GM23338 (cell line): Measurements from ENCODE around the gene AMDHD1. TPM values are rescaled to one million over a fixed set of nuclear protein-coding genes. Genes with fewer than 3 reads are reported as not detected.

Experiments used
- ATAC-seq: fragments of 200-7000 bp; cut with Tn5 transposase; 3 replicates; pipeline ENCODE4 v1.9.1; 2020
- DNase-seq: peaks from one replicate; pipeline ENCODE4 v3.0.0-alpha.2; 2015; ENCODE audit warnings: low spot score
- H2AFZ ChIP-seq: fragments of 200-600 bp; sonication (generic); 2 replicates; pipeline ENCODE4 v1.8.0; 2016; ENCODE audit warnings: antibody characterized with exemption, mild to moderate bottlenecking, moderate library complexity
- H3F3A ChIP-seq: fragments of 200-600 bp; sonication (generic); replicated peaks from 2 replicates; pipeline ENCODE4 v1.8.0; 2017; ENCODE audit warnings: antibody characterized with exemption, mixed run types, low read depth
- H3K27ac ChIP-seq: fragments of 200-600 bp; sonication (generic); 2 replicates; pipeline ENCODE4 v1.6.1; 2016; ENCODE audit warnings: low read depth
- H3K27me3 ChIP-seq: fragments of 200-600 bp; sonication (generic); 2 replicates; pipeline ENCODE4 v1.8.0; 2016; ENCODE audit warnings: mild to moderate bottlenecking, mixed run types, moderate library complexity; ENCODE audit not compliant: insufficient read depth
- H3K36me3 ChIP-seq: fragments of 200-600 bp; sonication (generic); 2 replicates; pipeline ENCODE4 v1.8.0; 2016; ENCODE audit warnings: mild to moderate bottlenecking; ENCODE audit not compliant: insufficient read depth
- H3K4me1 ChIP-seq: fragments of 200-600 bp; sonication (generic); 2 replicates; pipeline ENCODE4 v1.8.0; 2016; ENCODE audit warnings: mild to moderate bottlenecking, moderate library complexity; ENCODE audit not compliant: insufficient read depth
- H3K4me2 ChIP-seq: fragments of 200-600 bp; sonication (generic); 2 replicates; pipeline ENCODE4 v1.7.1; 2017; ENCODE audit warnings: mixed run types
- H3K4me3 ChIP-seq: fragments of 200-600 bp; sonication (generic); 2 replicates; pipeline ENCODE4 v1.6.1; 2016; ENCODE audit warnings: mixed run types
- H3K79me2 ChIP-seq: fragments of 200-600 bp; sonication (generic); replicated peaks from 2 replicates; pipeline ENCODE4 v1.8.0; 2017; ENCODE audit warnings: mild to moderate bottlenecking; ENCODE audit not compliant: insufficient read depth
- H3K9me2 ChIP-seq: fragments of 200-600 bp; sonication (generic); 2 replicates; pipeline ENCODE4 v1.8.0; 2017; ENCODE audit not compliant: insufficient read depth
- H4K20me1 ChIP-seq: fragments of 200-600 bp; sonication (generic); replicated peaks from 2 replicates; pipeline ENCODE4 v1.8.0; 2017; ENCODE audit warnings: mild to moderate bottlenecking; ENCODE audit not compliant: insufficient read depth
- H3K27ac Mint-ChIP-seq: 2 replicates; pipeline ENCODE4 v1.8.0; 2020; ENCODE audit warnings: inconsistent platforms, mild to moderate bottlenecking, moderate library complexity, mixed read lengths
- H3K27me3 Mint-ChIP-seq: 3 replicates; pipeline ENCODE4 v1.8.0; 2022; ENCODE audit warnings: low read depth, mild to moderate bottlenecking, moderate library complexity, mixed read lengths, inconsistent platforms; ENCODE audit not compliant: insufficient read depth, poor library complexity
- H3K36me3 Mint-ChIP-seq: 3 replicates; pipeline ENCODE4 v1.8.0; 2021; ENCODE audit warnings: low read depth, mild to moderate bottlenecking, inconsistent platforms, moderate library complexity, mixed read lengths
- H3K4me1 Mint-ChIP-seq: 3 replicates; pipeline ENCODE4 v1.8.0; 2020; ENCODE audit warnings: mild to moderate bottlenecking, inconsistent platforms, mixed read lengths
- H3K4me3 Mint-ChIP-seq: 3 replicates; pipeline ENCODE4 v1.8.0; 2021; ENCODE audit warnings: moderate library complexity, mild to moderate bottlenecking, inconsistent platforms, mixed read lengths
- H3K9me3 Mint-ChIP-seq: 3 replicates; pipeline ENCODE4 v1.8.0; 2020; ENCODE audit warnings: moderate library complexity, mild to moderate bottlenecking, inconsistent platforms, mixed read lengths
- CTCF ChIP-seq, 2 experiments: fragments of 200-600 bp in 1 of 2; sonication (generic) in 1 of 2; conservative IDR thresholded peaks; 2 replicates each; pipeline versions ENCODE4 v1.5.1 to v1.6.1; 2016 to 2017; ENCODE audit warnings: antibody characterized with exemption in 2 of 2, low read depth in 2 of 2, mild to moderate bottlenecking in 2 of 2, moderate library complexity in 1 of 2
- ETS1 ChIP-seq: IDR thresholded peaks from 2 replicates; pipeline ENCODE4 v1.6.1; 2016; ENCODE audit warnings: antibody characterized with exemption
- EZH2 ChIP-seq: fragments of 200-600 bp; sonication (generic); IDR thresholded peaks from one replicate; pipeline ENCODE4 v1.8.0; 2017; ENCODE audit warnings: antibody characterized with exemption, mild to moderate bottlenecking, low read depth; ENCODE audit not compliant: unreplicated experiment
- EZH2phosphoT487 ChIP-seq: fragments of 200-600 bp; sonication (generic); IDR thresholded peaks from one replicate; pipeline ENCODE4 v1.8.1; 2018; ENCODE audit warnings: antibody characterized with exemption; ENCODE audit not compliant: unreplicated experiment
- JUNB ChIP-seq: IDR thresholded peaks from one replicate; pipeline ENCODE4 v1.6.1; 2016; ENCODE audit warnings: antibody characterized with exemption; ENCODE audit not compliant: unreplicated experiment
- NANOG ChIP-seq: IDR thresholded peaks from 2 replicates; pipeline ENCODE4 v1.6.1; 2016; ENCODE audit warnings: antibody characterized with exemption, borderline replicate concordance
- POLR2AphosphoS5 ChIP-seq: IDR thresholded peaks from 2 replicates; pipeline ENCODE4 v1.6.1; 2016; ENCODE audit warnings: antibody characterized with exemption, low read depth
- ZNF114 ChIP-seq: fragments of 250-450 bp; sonication (Bioruptor Pico); IDR thresholded peaks from 2 replicates; pipeline ENCODE4 v1.5.0; 2020; ENCODE audit warnings: mild to moderate bottlenecking, moderate library complexity
- ZNF331 ChIP-seq: fragments of 250-450 bp; sonication (Bioruptor Pico); IDR thresholded peaks from 2 replicates; pipeline ENCODE4 v1.5.0; 2020; ENCODE audit warnings: low read depth, mild to moderate bottlenecking, moderate library complexity
- ZNF462 ChIP-seq: fragments of 250-450 bp; sonication (Bioruptor Pico); IDR thresholded peaks from 2 replicates; pipeline ENCODE4 v1.5.0; 2020; ENCODE audit warnings: mild to moderate bottlenecking, moderate library complexity
- polyA plus RNA-seq: library from polyadenylated mRNA; unstranded; fragments of >200 nt; fragmentation: Nextera tagmentation; extraction: Ambion mirVana; gene quantifications from 2 replicates; pipeline ENCODE4 v1.2.1, GENCODE V29; 2016
- total RNA-seq: library from RNA; depleted of rRNA; stranded (reverse); fragments of >200 nt; shearing (Covaris generic); gene quantifications from 2 replicates; pipeline ENCODE4 v1.2.3, GENCODE V29; 2014

The AMDHD1 gene
- total and polyA plus RNA-seq, 2 experiments from 2014 or later, result 0.21 to 0.24 TPM

- TF ChIP-seq ZNF462 (CRISPR knock-in tag) (no peak), EZH2 (no peak), EZH2phosphoT487 (no peak), POLR2AphosphoS5 (no peak)
Observed at GRCh38 chr12:95898081-95898480, 45.0 kb upstream of the AMDHD1 start (continued).

GRCh38 chr12:95908573-95908972 lies 34.6 kb upstream of the AMDHD1 start:
- H3K4me3 Mint-ChIP-seq, result no peak overlapping the region
- H3K79me2 ChIP-seq, result no peaks in the 10 kb centered on the region
- H3K27me3 ChIP-seq, result no peaks in the 10 kb centered on the region
- DNase-seq (no peak), ATAC-seq (no peak)
- no peaks in the 10 kb centered on the region for H3K36me3 Mint-ChIP-seq
- no peak for TF ChIP-seq ZNF114 (CRISPR knock-in tag)
- no peak for TF ChIP-seq NANOG
- TF ChIP-seq ZNF331 (CRISPR knock-in tag), result no peak
- TF ChIP-seq EZH2phosphoT487, result no peak
- no peak for TF ChIP-seq JUNB
- no peak for TF ChIP-seq ETS1
- no peak for TF ChIP-seq CTCF (conservative IDR thresholded peaks at IDR 0.05; ENCODE audit: low read depth in 2 of 2)
- no peak overlapping the region for H2AFZ ChIP-seq
- H3K27ac ChIP-seq, result no peak overlapping the region
- no peaks in the 10 kb centered on the region for H3K27me3 Mint-ChIP-seq
- no peaks in the 10 kb centered on the region for H3K36me3 ChIP-seq
- no peaks in the 10 kb centered on the region for H3K4me1 Mint-ChIP-seq
- no peaks in the 10 kb centered on the region for H4K20me1 ChIP-seq
- no peaks in the 10 kb centered on the region for H3K9me2 ChIP-seq
- H3K27ac Mint-ChIP-seq, result no peak overlapping the region
- H3K9me3 Mint-ChIP-seq, result no peaks in the 10 kb centered on the region
- no peak overlapping the region for H3K4me3 ChIP-seq
- no peak overlapping the region for H3K4me2 ChIP-seq
- no peaks in the 10 kb centered on the region for H3F3A ChIP-seq
- H3K4me1 ChIP-seq, result no peaks in the 10 kb centered on the region
